Keratinocyte (primary cell): Measurements from ENCODE around the gene SSBP4. TPM values are rescaled to one million over a fixed set of nuclear protein-coding genes. Genes with fewer than 3 reads are reported as not detected.

Source experiments
- DNase-seq: peaks from one replicate; pipeline ENCODE4 v3.0.0-alpha.2; 2011; ENCODE audit warnings: low read depth, missing footprints, low spot score
- FAIRE-seq: peaks from 2 replicates; lab custom pipeline; 2011; peaks lifted over from hg19 to GRCh38; lab: Jason Lieb, UNC
- H2AFZ ChIP-seq: 2 replicates; pipeline ENCODE4 v1.6.0; 2012; ENCODE audit warnings: low read length, control low read depth, inconsistent platforms; ENCODE audit not compliant: control insufficient read depth
- H3K27ac ChIP-seq: 2 replicates; pipeline ENCODE4 v1.5.1; 2011; ENCODE audit warnings: low read length; ENCODE audit not compliant: control insufficient read depth, insufficient read depth
- H3K27me3 ChIP-seq: 3 replicates; pipeline ENCODE4 v1.6.0; 2011; ENCODE audit warnings: low read length; ENCODE audit not compliant: control insufficient read depth, insufficient read depth; ENCODE audit errors: extremely low read depth
- H3K36me3 ChIP-seq, 2 experiments: 2 replicates in 1 of 2; 3 replicates in 1 of 2; pipeline ENCODE4 v1.5.1; 2011; ENCODE audit warnings: low read length in 2 of 2, mild to moderate bottlenecking in 1 of 2; ENCODE audit not compliant: control insufficient read depth in 2 of 2, insufficient read depth in 2 of 2; ENCODE audit errors: extremely low read depth in 1 of 2
- H3K4me1 ChIP-seq: 3 replicates; pipeline ENCODE4 v1.5.1; 2011; ENCODE audit warnings: low read length; ENCODE audit not compliant: control insufficient read depth, insufficient read depth; ENCODE audit errors: extremely low read depth
- H3K4me2 ChIP-seq: 3 replicates; pipeline ENCODE4 v1.6.0; 2011; ENCODE audit warnings: low read depth, low read length; ENCODE audit not compliant: control insufficient read depth, insufficient read depth; ENCODE audit errors: extremely low read depth
- H3K4me3 ChIP-seq, 3 experiments: fragments of 200-600 bp in 1 of 3; sonication (generic) in 1 of 3; 2 replicates in 2 of 3; 3 replicates in 1 of 3; pipeline ENCODE4 v1.5.1; 2011 to 2016; ENCODE audit warnings: low read length in 3 of 3, mild to moderate bottlenecking in 3 of 3, control low read depth in 2 of 3, inconsistent platforms in 1 of 3, low read depth in 1 of 3, mixed read lengths in 1 of 3, mixed run types in 1 of 3, moderate library complexity in 1 of 3; ENCODE audit not compliant: control insufficient read depth in 2 of 3, insufficient read depth in 2 of 3; ENCODE audit errors: extremely low read depth in 1 of 3
- H3K79me2 ChIP-seq: 2 replicates; pipeline ENCODE4 v1.6.0; 2012; ENCODE audit warnings: low read length; ENCODE audit not compliant: control insufficient read depth, insufficient read depth
- H3K9ac ChIP-seq: 3 replicates; pipeline ENCODE4 v1.6.0; 2011; ENCODE audit warnings: low read length; ENCODE audit not compliant: control insufficient read depth, insufficient read depth; ENCODE audit errors: extremely low read depth
- H3K9me1 ChIP-seq: 3 replicates; pipeline ENCODE4 v1.6.0; 2011; ENCODE audit warnings: low read length; ENCODE audit not compliant: control insufficient read depth, insufficient read depth; ENCODE audit errors: extremely low read depth
- H3K9me3 ChIP-seq: 2 replicates; pipeline ENCODE4 v1.5.1; 2012; ENCODE audit warnings: low read depth, low read length; ENCODE audit not compliant: control insufficient read depth
- H4K20me1 ChIP-seq: 3 replicates; pipeline ENCODE4 v1.6.0; 2011; ENCODE audit warnings: low read length; ENCODE audit not compliant: control insufficient read depth, insufficient read depth; ENCODE audit errors: extremely low read depth
- CTCF ChIP-seq, 3 experiments: IDR thresholded peaks in 1 of 3; conservative IDR thresholded peaks in 1 of 3; optimal IDR thresholded peaks in 1 of 3; 2 replicates in 2 of 3; 3 replicates in 1 of 3; pipeline versions ENCODE3 to v1.5.1; 2011; ENCODE audit warnings: low read length in 3 of 3, mild to moderate bottlenecking in 3 of 3, moderate library complexity in 2 of 3, control low read depth in 1 of 3, inconsistent platforms in 1 of 3; ENCODE audit not compliant: insufficient read depth in 2 of 3; ENCODE audit errors: extremely low read depth in 1 of 3
- EZH2 ChIP-seq: IDR thresholded peaks from one replicate; pipeline ENCODE4 v1.6.1; 2012; ENCODE audit warnings: inconsistent platforms, mild to moderate bottlenecking, low read length, moderate library complexity
- dilution Hi-C: fragments of 300-500 bp; cut with MboI; formaldehyde crosslinking; loops from one replicate; pipeline ENCODE4 v1.7.0; 2020; ENCODE audit warnings: low sequenced_read_pairs; ENCODE audit not compliant: extremely low pct_ligation_motif_present
- polyA plus RNA-seq, 5 experiments: library from polyadenylated mRNA; depleted of rRNA in 3 of 5; stranded (reverse) in 3 of 5; stranded (forward) in 1 of 5; unstranded in 1 of 5; fragments of >200 nt; gene quantifications; 1 replicate in 1 of 5; 2 replicates in 3 of 5; 3 replicates in 1 of 5; pipeline versions ENCODE4 v1.2.1 to v1.2.3, GENCODE V29; 2011 to 2012; ENCODE audit warnings: missing spikeins in 2 of 5, low read depth in 1 of 5, low replicate concordance in 1 of 5

Gene SSBP4
- polyA plus RNA-seq, 1 donor (not counting 4 experiments of a cell fraction or from before 2014, with no cell fraction given), result 7.5 TPM

GRCh38 chr19:18385675-18386542 is 33.3 kb upstream of the SSBP4 start, which contains the start of gene GDF15:
Gene GDF15, plus strand, starts transcription at chr19:18386158. Its CDS starts 32 bp downstream, at chr19:18386190.
- Histone ChIP-seq H3K9me3 (no peaks in the 10 kb centered on the region), H3K79me2 (no peaks in the 10 kb centered on the region), H3K36me3 (no peaks in the 10 kb centered on the region), H3K27ac (no peak within 1 kb of the TSS), H2AFZ (no peak within 1 kb of the TSS), H3K4me2 (peak within 1 kb of the TSS; percentile 43), H3K9me1 (no peaks in the 10 kb centered on the region), H3K4me1 (peaks cover 17% of the 10 kb centered on the region), H3K9ac (peak within 1 kb of the TSS; percentile 57), H4K20me1 (no peaks in the 10 kb centered on the region), H3K4me3 (peak within 1 kb of the TSS in 2 of 3 experiments; percentile 20 to 54), H3K27me3 (peaks cover 16% of the 10 kb centered on the region)
- dilution Hi-C loops, result no loop called here
- TF ChIP-seq EZH2 (no peak), CTCF (optimal IDR thresholded peaks at IDR 0.05 in 1 of 3, IDR thresholded peaks at IDR 0.05 in 1 of 3, conservative IDR thresholded peaks at IDR 0.05 in 1 of 3; ENCODE audit: extremely low read depth in 1 of 3, insufficient read depth in 2 of 3, low read length in 3 of 3) (peak; percentile 52 to 75 (median 72))
- no peak for DNase-seq
- no peak for FAIRE-seq

- Histone ChIP-seq H3K9me3 (no peaks in the 10 kb centered on the region), H3K9ac (peak overlapping the region; percentile 57), H3K9me1 (no peaks in the 10 kb centered on the region), H3K4me3 (peak overlapping the region in 2 of 3 experiments; percentile 20 to 54), H3K27ac (no peak overlapping the region), H3K36me3 (no peaks in the 10 kb centered on the region), H3K79me2 (no peaks in the 10 kb centered on the region), H3K27me3 (peaks cover 16% of the 10 kb centered on the region), H3K4me1 (peaks cover 17% of the 10 kb centered on the region), H4K20me1 (no peaks in the 10 kb centered on the region), H2AFZ (no peak overlapping the region), H3K4me2 (peak overlapping the region; percentile 43)
- FAIRE-seq (no peak), DNase-seq (no peak)
- dilution Hi-C loops, result no loop called here
- TF ChIP-seq CTCF (optimal IDR thresholded peaks at IDR 0.05 in 1 of 3, IDR thresholded peaks at IDR 0.05 in 1 of 3, conservative IDR thresholded peaks at IDR 0.05 in 1 of 3; ENCODE audit: extremely low read depth in 1 of 3, insufficient read depth in 2 of 3, low read length in 3 of 3), result no peak
- TF ChIP-seq EZH2, result no peak
Observed at GRCh38 chr19:18386543-18387271, 32.5 kb upstream of the SSBP4 start.
